Gastrocnemius medialis (tissue), 4 donors: ENCODE results near the gene MAPK13. TPM values are rescaled to one million over a fixed set of nuclear protein-coding genes. Genes with fewer than 3 reads are reported as not detected.

ENCODE experiments used
- ATAC-seq, 2 donors: fragments of 150-250 bp; one replicate each; pipeline ENCODE4 v1.9.1; 2016
- DNase-seq, 2 donors: peaks; one replicate each; pipeline ENCODE4 v3.0.0-alpha.2; 2019
- H3K27ac ChIP-seq, 4 donors: fragments of 200-600 bp; sonication (generic); 1 replicate in 1 of 4; 2 replicates in 3 of 4; pipeline ENCODE4 v1.5.1; 2016 to 2018; ENCODE audit warnings: mild to moderate bottlenecking in 2 of 4, moderate library complexity in 1 of 4
- H3K27me3 ChIP-seq, 3 donors: fragments of 200-600 bp; sonication (generic) in 2 of 3; 1 replicate in 1 of 3; 2 replicates in 2 of 3; pipeline versions ENCODE4 v1.5.1 to v1.6.0; 2016 to 2019; ENCODE audit warnings: mild to moderate bottlenecking in 1 of 3, moderate library complexity in 1 of 3
- H3K36me3 ChIP-seq, 2 donors: fragments of 200-600 bp; sonication (generic) in 1 of 2; one replicate each; pipeline ENCODE4 v1.5.1; 2017 to 2018
- H3K4me1 ChIP-seq, 2 donors: fragments of 200-600 bp; sonication (generic) in 1 of 2; one replicate each; pipeline ENCODE4 v1.5.1; 2016 to 2017; ENCODE audit warnings: mild to moderate bottlenecking in 2 of 2
- H3K4me3 ChIP-seq, 4 donors: fragments of 200-600 bp; sonication (generic) in 3 of 4; 1 replicate in 1 of 4; 2 replicates in 3 of 4; pipeline ENCODE4 v1.5.1; 2016 to 2019; ENCODE audit warnings: mild to moderate bottlenecking in 2 of 4
- H3K9me3 ChIP-seq, 3 donors: fragments of 200-600 bp; sonication (generic) in 2 of 3; 1 replicate in 1 of 3; 2 replicates in 2 of 3; pipeline ENCODE4 v1.5.1; 2016 to 2019
- POLR2A ChIP-seq, 2 donors: fragments of 450-650 bp; IDR thresholded peaks; one replicate each; pipeline ENCODE4 v1.6.1; 2017; ENCODE audit warnings: antibody characterized with exemption in 2 of 2, mild to moderate bottlenecking in 2 of 2, moderate library complexity in 2 of 2
- in situ Hi-C, 4 donors: fragments of 200-750 bp; cut with MboI; loops; one replicate each; pipeline versions ENCODE4 v1.15.0 to v1.8.0; 2017; ENCODE audit warnings: low sequenced_read_pairs in 4 of 4
- intact Hi-C: fragments of 100-400 bp; cut with DNase I; formaldehyde crosslinking; loops from one replicate; pipeline ENCODE4 v1.15.1; 2023; ENCODE audit warnings: low total_unique reads
- total RNA-seq, 4 donors: library from RNA; depleted of rRNA; stranded (reverse); fragments of >200 nt; gene quantifications; one replicate each; pipeline versions ENCODE4 v1.1.0 to v1.2.3, GENCODE V29; 2016
- TF ChIP-seq, protein P1 (sequence below), 5 experiments: fragments of 450-650 bp in 3 of 5; fragments of 200-600 bp in 2 of 5; sonication (generic) in 2 of 5; IDR thresholded peaks in 4 of 5; conservative IDR thresholded peaks in 1 of 5; 1 replicate in 4 of 5; 2 replicates in 1 of 5; pipeline ENCODE4 v1.5.1; 2016 to 2019; ENCODE audit warnings: antibody characterized with exemption in 5 of 5, mild to moderate bottlenecking in 3 of 5, moderate library complexity in 3 of 5

Gene MAPK13
- total RNA-seq, 4 donors from 2014 or later: 0.29 to 0.82 (median 0.64) TPM

GRCh38 chr6:36104836-36105235, 25.5 kb upstream of the MAPK13 start:
- Histone ChIP-seq H3K27ac (no peak overlapping the region), H3K4me3 (no peak overlapping the region), H3K36me3 (peaks cover 4 to 45% of the 10 kb centered on the region in 2 donors), H3K4me1 (peaks cover 0 to 1% of the 10 kb centered on the region in 2 donors), H3K9me3 (no peaks in the 10 kb centered on the region), H3K27me3 (no peaks in the 10 kb centered on the region)
- intact Hi-C loops (no loop called here), in situ Hi-C loops (loop anchor here in 1 of 4 donors (25.0 kb wide), 1 partner anchor 257 kb away; no protein-coding TSS in a partner anchor)
- TF ChIP-seq POLR2A (IDR thresholded peaks at IDR 0.05): no peak
- TF ChIP-seq, protein P1, sequence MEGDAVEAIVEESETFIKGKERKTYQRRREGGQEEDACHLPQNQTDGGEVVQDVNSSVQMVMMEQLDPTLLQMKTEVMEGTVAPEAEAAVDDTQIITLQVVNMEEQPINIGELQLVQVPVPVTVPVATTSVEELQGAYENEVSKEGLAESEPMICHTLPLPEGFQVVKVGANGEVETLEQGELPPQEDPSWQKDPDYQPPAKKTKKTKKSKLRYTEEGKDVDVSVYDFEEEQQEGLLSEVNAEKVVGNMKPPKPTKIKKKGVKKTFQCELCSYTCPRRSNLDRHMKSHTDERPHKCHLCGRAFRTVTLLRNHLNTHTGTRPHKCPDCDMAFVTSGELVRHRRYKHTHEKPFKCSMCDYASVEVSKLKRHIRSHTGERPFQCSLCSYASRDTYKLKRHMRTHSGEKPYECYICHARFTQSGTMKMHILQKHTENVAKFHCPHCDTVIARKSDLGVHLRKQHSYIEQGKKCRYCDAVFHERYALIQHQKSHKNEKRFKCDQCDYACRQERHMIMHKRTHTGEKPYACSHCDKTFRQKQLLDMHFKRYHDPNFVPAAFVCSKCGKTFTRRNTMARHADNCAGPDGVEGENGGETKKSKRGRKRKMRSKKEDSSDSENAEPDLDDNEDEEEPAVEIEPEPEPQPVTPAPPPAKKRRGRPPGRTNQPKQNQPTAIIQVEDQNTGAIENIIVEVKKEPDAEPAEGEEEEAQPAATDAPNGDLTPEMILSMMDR (IDR thresholded peaks at IDR 0.05 in 4 of 5, conservative IDR thresholded peaks at IDR 0.05 in 1 of 5): no peak
- DNase-seq (no peak), ATAC-seq (no peak)

DNA sequence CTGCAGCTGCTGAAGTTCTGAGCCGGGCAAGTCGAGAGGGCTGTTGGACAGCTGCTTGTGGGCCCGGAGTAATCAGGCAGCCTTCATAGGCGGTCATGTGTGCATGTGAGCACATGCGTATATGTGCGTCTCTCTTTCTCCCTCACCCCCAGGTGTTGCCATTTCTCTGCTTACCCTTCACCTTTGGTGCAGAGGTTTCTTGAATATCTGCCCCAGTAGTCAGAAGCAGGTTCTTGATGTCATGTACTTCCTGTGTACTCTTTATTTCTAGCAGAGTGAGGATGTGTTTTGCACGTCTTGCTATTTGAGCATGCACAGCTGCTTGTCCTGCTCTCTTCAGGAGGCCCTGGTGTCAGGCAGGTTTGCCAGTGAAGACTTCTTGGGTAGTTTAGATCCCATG, 21.2 kb upstream of the MAPK13 start:
- Histone ChIP-seq H3K27ac (no peak overlapping the region), H3K4me1 (peaks cover 8 to 9% of the 10 kb centered on the region in 2 donors), H3K4me3 (no peak overlapping the region), H3K27me3 (no peaks in the 10 kb centered on the region), H3K9me3 (no peaks in the 10 kb centered on the region), H3K36me3 (peaks cover 4 to 55% of the 10 kb centered on the region in 2 donors)
- TF ChIP-seq POLR2A (IDR thresholded peaks at IDR 0.05): no peak
- TF ChIP-seq, protein P1 (IDR thresholded peaks at IDR 0.05 in 4 of 5, conservative IDR thresholded peaks at IDR 0.05 in 1 of 5): no peak
- in situ Hi-C loops (loop anchor here in 1 of 4 donors (25.0 kb wide), 1 partner anchor 253 kb away; no protein-coding TSS in a partner anchor), intact Hi-C loops (no loop called here)
- no peak for DNase-seq
- ATAC-seq: no peak

DNA sequence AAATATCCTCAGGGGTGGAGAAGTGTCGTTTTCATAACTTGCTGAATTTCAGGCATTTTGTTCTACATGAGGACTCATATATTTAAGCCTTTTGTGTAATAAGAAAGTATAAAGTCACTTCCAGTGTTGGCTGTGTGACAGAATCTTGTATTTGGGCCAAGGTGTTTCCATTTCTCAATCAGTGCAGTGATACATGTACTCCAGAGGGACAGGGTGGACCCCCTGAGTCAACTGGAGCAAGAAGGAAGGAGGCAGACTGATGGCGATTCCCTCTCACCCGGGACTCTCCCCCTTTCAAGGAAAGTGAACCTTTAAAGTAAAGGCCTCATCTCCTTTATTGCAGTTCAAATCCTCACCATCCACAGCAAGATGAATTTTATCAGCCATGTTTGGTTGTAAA, 20.3 kb upstream of the MAPK13 start:
- TF ChIP-seq POLR2A (IDR thresholded peaks at IDR 0.05): no peak
- TF ChIP-seq, protein P1 (IDR thresholded peaks at IDR 0.05 in 4 of 5, conservative IDR thresholded peaks at IDR 0.05 in 1 of 5): no peak
- Histone ChIP-seq H3K27me3 (no peaks in the 10 kb centered on the region), H3K27ac (no peak overlapping the region), H3K4me1 (peaks cover 18% of the 10 kb centered on the region in 2 donors), H3K36me3 (peaks cover 4 to 46% of the 10 kb centered on the region in 2 donors), H3K9me3 (no peaks in the 10 kb centered on the region), H3K4me3 (no peak overlapping the region)
- in situ Hi-C loops (loop anchor here in 2 of 4 donors (10.0 to 25.0 kb wide), 2 partner anchors 85 to 252 kb away; partner anchors contain the start of gene BRPF3 (in 1 of the 2)), intact Hi-C loops (no loop called here)
- peak in 1 of 2 donors; percentile 41 for DNase-seq
- ATAC-seq: peak in 1 of 2 donors; percentile 61

DNA sequence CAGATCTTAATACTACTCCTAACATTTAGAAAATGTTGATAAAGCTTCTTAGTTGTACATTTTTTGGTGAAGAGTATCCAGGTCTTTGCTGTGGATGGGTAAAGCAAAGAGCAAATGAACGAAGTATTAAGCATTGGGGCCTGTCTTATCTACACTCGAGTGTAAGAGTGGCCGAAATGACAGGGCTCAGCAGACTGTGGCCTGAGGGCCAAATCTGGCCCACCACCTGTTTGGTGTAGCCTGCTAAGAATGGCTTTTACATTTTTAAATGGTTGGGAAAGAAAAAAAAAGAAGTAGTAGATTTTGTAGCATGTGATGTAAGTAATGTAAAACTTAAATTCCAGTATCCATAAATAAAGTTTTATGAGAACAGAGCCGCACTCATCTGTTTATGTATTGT, 19.4 kb upstream of the MAPK13 start:
- Histone ChIP-seq H3K36me3 (peaks cover 4 to 46% of the 10 kb centered on the region in 2 donors), H3K27ac (no peak overlapping the region), H3K27me3 (no peaks in the 10 kb centered on the region), H3K4me1 (peaks cover 19 to 22% of the 10 kb centered on the region in 2 donors), H3K4me3 (no peak overlapping the region), H3K9me3 (no peaks in the 10 kb centered on the region)
- no peak for DNase-seq
- in situ Hi-C loops (loop anchor here in 2 of 4 donors (10.0 to 25.0 kb wide), 2 partner anchors 84 to 251 kb away; partner anchors contain the start of gene BRPF3 (in 1 of the 2)), intact Hi-C loops (no loop called here)
- TF ChIP-seq POLR2A (IDR thresholded peaks at IDR 0.05): no peak
- TF ChIP-seq, protein P1 (IDR thresholded peaks at IDR 0.05 in 4 of 5, conservative IDR thresholded peaks at IDR 0.05 in 1 of 5): no peak
- no peak for ATAC-seq
